ENCODE results near the gene COL1A1. TPM values are rescaled to one million over a fixed set of nuclear protein-coding genes. Genes with fewer than 3 reads are reported as not detected.

Gene COL1A1
- total RNA-seq, 2 experiments from 2014 or later, result 0.18 to 0.26 TPM

DNA sequence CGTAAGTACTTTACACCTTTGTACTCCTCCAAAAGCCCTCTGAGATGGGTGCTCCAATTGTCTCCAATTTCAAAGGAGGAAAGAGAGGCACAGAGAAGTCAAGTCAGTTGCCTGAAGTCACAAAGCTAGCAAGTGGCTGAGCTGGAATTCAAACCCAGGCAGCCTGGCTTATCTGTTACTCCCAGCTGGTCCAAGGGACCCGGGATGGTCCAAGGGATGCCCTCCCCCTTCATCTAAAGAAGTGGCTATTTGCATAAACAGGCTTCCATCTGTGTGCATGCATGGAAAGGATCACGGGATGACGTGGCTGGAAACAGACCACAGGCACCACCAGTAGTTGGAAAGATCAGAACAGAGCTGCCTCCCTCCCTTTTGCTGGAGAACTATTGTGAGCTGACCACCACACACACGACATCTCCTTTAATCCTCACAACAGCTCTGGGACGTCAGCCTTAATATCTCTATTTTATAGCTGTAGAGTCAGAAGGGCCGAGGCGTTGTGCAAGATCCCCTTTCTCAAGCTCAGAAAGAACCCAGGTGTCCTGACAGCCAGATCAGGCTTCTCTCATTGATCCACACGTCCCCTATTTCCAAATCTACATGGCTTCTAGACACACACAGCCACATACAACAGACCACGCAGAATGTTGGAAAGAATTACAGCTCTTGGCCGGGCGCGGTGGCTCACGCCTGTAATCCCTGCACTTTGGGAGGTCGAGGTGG is 10.9 kb upstream of the COL1A1 start:
- peaks cover 10% of the 10 kb centered on the region for H3K4me1 Mint-ChIP-seq (ENCODE audit: low read depth)
- H3K27ac Mint-ChIP-seq, result no peak overlapping the region
- H3K27me3 Mint-ChIP-seq (ENCODE audit: low read depth), result peaks cover 51% of the 10 kb centered on the region
- ChIA-PET POLR2A (interaction anchor here (1.1 kb wide), 1 partner anchor 9 kb away, joined by 4 read pairs; no protein-coding TSS in a partner anchor), CTCF (interaction anchor here (0.7 to 10.5 kb wide), 14 partner anchors 10 to 118 kb away, joined by 3 to 100 read pairs (median 4); partner anchors contain the start of gene COL1A1)
- no peak for ATAC-seq
- H3K9me3 Mint-ChIP-seq (ENCODE audit: insufficient read depth), result no peaks in the 10 kb centered on the region
- no peaks in the 10 kb centered on the region for H3K36me3 Mint-ChIP-seq (ENCODE audit: low read depth)
- peak; percentile 17 for DNase-seq
- no peak overlapping the region for H3K4me3 Mint-ChIP-seq

DNA sequence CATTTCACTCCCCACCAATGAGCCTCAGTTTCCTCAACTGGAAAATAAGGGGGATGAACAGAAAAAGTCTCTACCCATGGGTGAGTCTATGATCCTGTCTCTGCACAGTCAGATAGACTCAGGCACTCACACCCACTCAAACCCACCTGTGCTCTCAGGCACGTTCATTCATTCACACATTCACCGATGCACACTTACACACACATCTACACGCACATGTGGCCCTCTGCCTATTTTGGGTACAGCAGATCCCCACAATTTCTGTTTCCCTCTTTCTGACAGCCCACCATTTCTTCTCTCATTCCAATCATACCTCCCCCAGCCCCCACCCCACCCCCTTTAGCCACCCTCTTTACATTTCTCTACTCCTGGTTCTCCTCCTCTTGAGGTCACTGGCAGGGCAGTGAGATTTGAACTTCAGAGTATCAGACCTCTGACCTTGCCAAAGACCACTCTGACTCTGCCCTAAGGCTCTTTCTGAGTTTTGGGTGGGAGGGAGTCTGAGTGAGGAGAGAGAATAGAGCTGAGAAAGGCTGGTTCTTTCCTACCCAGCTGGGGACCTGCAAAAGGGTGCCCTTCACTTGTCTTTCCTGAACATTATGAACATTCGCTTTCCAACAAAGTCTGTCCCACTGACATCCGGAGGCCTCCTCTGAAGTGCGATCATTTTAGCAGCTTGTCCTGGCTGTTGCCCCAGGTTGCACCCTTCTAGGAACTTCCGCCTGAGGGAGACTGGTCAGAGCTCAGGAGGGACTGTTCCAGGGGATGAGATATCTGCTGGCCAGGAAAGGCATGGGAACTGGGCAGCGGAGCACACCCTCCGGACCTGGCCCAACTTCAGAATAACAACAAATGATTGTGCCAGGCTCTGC is 10.1 kb upstream of the COL1A1 start:
- ATAC-seq, result no peak
- no peak for DNase-seq
- Mint-ChIP-seq H3K4me1 (ENCODE audit: low read depth) (peaks cover 14% of the 10 kb centered on the region), H3K27ac (no peak overlapping the region), H3K36me3 (ENCODE audit: low read depth) (no peaks in the 10 kb centered on the region), H3K9me3 (ENCODE audit: insufficient read depth) (no peaks in the 10 kb centered on the region), H3K27me3 (ENCODE audit: low read depth) (peaks cover 52% of the 10 kb centered on the region), H3K4me3 (no peak overlapping the region)
- POLR2A ChIA-PET, result interaction anchor here (0.6 kb wide), 1 partner anchor 1570 kb away, joined by 4 read pairs; no protein-coding TSS in a partner anchor
- CTCF ChIA-PET, result interaction anchor here (1.0 to 10.5 kb wide), 5 partner anchors 10 to 85 kb away, joined by 3 to 100 read pairs (median 8); partner anchors contain the start of gene COL1A1

DNA sequence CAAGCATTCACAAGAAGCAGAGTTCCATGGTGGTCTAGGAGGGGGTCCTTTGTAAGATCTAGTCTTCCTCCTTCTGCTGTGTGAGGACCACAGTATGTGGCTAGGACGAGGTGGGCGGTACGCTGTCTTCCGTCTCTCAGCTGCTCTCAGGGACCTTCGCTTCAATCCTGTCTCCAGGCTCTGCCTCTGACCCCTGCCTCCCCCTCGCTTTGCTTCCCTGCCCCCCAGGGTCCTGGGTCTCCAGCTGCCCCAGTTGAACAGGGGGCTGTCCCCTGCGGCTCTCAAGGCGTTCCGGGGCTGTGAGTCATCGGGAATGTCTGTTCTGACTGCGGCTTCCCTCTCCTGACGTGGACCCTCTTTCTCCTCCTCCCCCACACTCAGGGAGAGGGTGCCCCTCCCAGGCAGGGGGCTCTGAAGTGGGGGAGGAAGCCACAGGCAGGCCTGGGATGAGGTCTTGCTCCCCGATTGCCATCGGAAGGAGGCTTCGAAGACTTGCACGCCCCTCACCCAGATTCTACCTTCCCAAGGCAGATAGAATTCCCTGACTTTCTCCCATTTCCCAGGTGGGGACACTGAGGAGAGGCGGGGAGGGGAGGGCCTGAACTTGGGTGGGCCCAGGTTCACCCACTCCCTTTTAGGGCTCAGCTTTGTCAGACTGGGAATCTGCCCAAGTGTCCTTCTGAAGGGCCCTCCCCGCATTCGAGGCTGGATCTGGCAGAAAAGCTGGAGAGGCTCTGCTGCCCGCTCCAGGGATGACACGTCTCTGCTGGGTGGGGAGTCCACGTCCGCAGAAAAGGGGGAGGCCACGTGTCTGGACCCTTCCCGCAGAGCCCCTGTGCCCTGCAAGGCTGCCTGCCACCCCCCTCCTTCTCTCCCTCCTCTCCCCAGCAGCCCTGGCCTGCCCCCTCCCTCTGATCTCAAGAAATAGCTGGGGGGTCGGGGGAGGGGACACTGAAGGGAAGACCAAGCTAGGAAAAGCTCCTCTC is 9.1 kb upstream of the COL1A1 start:
- H3K27me3 Mint-ChIP-seq (ENCODE audit: low read depth), result peaks cover 54% of the 10 kb centered on the region
- no peaks in the 10 kb centered on the region for H3K36me3 Mint-ChIP-seq (ENCODE audit: low read depth)
- no peak overlapping the region for H3K27ac Mint-ChIP-seq
- ChIA-PET CTCF (interaction anchor here (0.9 to 10.5 kb wide), 4 partner anchors 9 to 86 kb away, joined by 3 to 100 read pairs (median 4); partner anchors contain the start of gene COL1A1), POLR2A (interaction anchor here (0.6 kb wide), 1 partner anchor 1571 kb away, joined by 4 read pairs; no protein-coding TSS in a partner anchor)
- H3K9me3 Mint-ChIP-seq (ENCODE audit: insufficient read depth), result no peaks in the 10 kb centered on the region
- no peak for ATAC-seq
- H3K4me1 Mint-ChIP-seq (ENCODE audit: low read depth), result peaks cover 14% of the 10 kb centered on the region
- no peak overlapping the region for H3K4me3 Mint-ChIP-seq
- DNase-seq, result no peak

DNA sequence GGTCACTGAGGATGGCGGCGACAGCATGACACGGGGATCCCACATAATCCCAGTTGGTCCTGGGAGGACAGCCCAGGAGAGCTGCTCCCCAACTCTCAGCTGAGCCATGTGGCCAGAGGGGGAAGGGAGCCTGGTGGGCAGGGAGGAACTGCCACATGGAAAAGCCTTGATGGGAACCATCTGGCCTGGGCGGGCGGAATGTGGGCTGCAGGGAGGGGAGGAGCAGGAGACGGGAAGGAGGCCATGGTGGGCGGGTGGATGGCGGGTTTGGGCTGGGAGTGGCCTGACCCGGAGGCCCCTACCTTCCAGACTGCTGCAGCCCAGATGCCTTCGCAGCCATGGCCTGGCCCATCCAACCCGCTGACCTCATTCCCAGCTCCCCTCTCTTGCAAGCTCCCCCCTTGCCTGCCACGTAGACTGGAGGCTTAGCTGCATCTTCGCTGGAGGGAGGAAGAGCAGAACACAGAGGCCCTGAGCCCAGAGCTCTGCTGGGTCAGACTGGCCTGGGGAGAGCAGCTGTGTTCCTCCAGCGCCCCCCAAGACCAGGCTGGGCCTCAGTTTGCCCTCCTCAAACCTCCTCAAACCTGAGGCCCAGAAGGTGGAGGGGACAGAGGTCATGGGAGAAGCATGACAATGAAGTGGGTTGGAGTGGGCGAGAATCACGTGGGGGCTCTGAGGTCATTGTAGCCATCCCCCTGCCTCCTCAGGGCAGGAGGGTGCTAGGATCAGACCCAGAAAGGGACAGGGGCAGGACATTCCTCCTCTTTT is 8.2 kb upstream of the COL1A1 start:
- no peaks in the 10 kb centered on the region for H3K36me3 Mint-ChIP-seq (ENCODE audit: low read depth)
- ChIA-PET CTCF (interaction anchor here (0.9 to 1.4 kb wide), 3 partner anchors 8 to 87 kb away, joined by 3 to 5 read pairs (median 4); partner anchors contain the start of gene COL1A1), POLR2A (no interaction called here)
- H3K27me3 Mint-ChIP-seq (ENCODE audit: low read depth), result peaks cover 56% of the 10 kb centered on the region
- no peak overlapping the region for H3K27ac Mint-ChIP-seq
- DNase-seq (no peak), ATAC-seq (no peak)
- no peak overlapping the region for H3K4me3 Mint-ChIP-seq
- peaks cover 14% of the 10 kb centered on the region for H3K4me1 Mint-ChIP-seq (ENCODE audit: low read depth)
- no peaks in the 10 kb centered on the region for H3K9me3 Mint-ChIP-seq (ENCODE audit: insufficient read depth)

DNA sequence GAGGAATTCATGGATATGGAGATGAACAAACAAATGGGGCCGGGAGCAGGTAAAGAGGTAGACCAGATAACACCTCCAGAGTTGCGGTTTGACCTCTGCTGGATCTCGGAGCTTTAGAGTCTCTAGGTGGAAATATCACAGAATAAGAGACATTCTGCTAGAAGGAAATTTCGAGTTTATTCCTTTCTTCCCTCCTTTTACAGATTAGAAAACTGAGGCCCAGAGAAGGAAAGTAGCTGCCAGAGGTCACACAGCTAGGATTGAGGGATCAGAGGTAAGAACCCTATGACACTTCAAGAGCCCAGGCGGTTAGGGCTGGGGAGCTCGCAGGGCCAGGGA is 7.7 kb upstream of the COL1A1 start:
- ATAC-seq (no peak), DNase-seq (no peak)
- Mint-ChIP-seq H3K27me3 (ENCODE audit: low read depth) (peaks cover 51% of the 10 kb centered on the region), H3K4me1 (ENCODE audit: low read depth) (peaks cover 14% of the 10 kb centered on the region), H3K27ac (no peak overlapping the region), H3K9me3 (ENCODE audit: insufficient read depth) (no peaks in the 10 kb centered on the region), H3K36me3 (ENCODE audit: low read depth) (no peaks in the 10 kb centered on the region), H3K4me3 (no peak overlapping the region)
- ChIA-PET POLR2A (interaction anchor here (0.5 kb wide), 1 partner anchor 59 kb away, joined by 3 read pairs; no protein-coding TSS in a partner anchor), CTCF (interaction anchor here (1.4 kb wide), 1 partner anchor 9 kb away, joined by 5 read pairs; no protein-coding TSS in a partner anchor)

DNA sequence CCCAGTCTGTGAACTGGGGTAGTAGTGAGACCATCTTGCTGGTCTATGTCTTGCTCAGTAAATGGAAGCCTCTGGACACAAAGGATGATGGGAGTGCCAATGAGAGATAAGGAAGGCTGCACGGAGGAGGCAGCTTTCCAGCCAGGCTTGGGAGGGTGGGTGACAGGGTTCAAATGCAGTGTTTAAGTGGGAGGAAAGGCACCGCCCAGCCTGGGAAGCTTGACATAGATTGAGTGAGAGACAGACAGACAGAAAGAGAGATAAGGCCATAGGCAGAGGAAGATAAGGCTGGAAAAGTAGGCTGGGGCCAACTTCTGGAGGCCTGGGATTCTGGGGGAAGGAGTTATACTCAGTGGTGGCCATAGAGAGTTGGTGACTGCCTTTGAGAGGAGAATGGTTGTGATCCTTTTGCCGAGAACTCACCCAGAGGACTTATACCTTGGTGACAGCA is 7.2 kb upstream of the COL1A1 start:
- CTCF ChIA-PET, result no interaction called here
- H3K27ac Mint-ChIP-seq, result no peak overlapping the region
- POLR2A ChIA-PET, result interaction anchor here (0.5 kb wide), 1 partner anchor 59 kb away, joined by 3 read pairs; no protein-coding TSS in a partner anchor
- DNase-seq (no peak), ATAC-seq (no peak)
- H3K27me3 Mint-ChIP-seq (ENCODE audit: low read depth), result peaks cover 51% of the 10 kb centered on the region
- no peaks in the 10 kb centered on the region for H3K36me3 Mint-ChIP-seq (ENCODE audit: low read depth)
- no peaks in the 10 kb centered on the region for H3K9me3 Mint-ChIP-seq (ENCODE audit: insufficient read depth)
- no peak overlapping the region for H3K4me3 Mint-ChIP-seq
- peaks cover 14% of the 10 kb centered on the region for H3K4me1 Mint-ChIP-seq (ENCODE audit: low read depth)

DNA sequence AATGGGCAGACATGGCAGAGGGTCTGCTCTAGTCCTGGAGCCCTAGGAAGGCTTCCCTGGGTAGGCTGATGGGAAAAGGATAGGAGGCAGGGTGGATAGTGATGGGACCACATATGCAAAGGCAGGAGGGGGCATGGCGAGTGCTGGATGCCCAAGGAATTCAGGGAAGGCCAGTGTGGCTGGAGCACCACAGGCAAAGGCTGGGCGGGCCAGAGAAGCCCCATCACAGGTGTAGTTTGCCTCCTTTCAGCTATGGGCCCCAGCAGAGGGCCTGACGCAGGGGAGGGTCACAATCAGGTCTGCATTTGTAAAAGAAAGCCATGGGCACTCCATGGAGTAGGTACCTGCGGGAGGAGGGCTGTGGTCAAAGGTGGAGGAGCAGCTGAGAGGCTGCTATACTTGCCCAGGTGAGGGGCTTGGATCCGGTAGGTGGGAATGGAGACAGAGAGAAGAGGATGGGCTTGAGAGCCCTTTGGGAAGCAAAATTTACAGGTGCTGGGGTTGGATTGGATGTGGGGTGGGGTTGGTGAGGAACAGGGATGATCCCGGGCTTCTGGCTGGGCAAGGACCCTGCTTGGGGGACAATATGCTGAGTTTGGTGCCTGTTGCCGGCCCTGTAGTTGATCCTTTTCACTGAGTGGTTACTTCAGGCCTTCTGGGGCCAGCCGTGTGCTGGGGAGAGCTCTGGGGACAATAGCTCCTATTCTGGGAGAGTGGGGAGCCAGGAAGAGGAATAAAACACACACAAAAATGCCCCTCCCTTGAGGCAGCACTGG is 6.5 kb upstream of the COL1A1 start:
- DNase-seq, result no peak
- POLR2A ChIA-PET, result no interaction called here
- H3K4me1 Mint-ChIP-seq (ENCODE audit: low read depth), result peaks cover 10% of the 10 kb centered on the region
- peaks cover 49% of the 10 kb centered on the region for H3K27me3 Mint-ChIP-seq (ENCODE audit: low read depth)
- no peak overlapping the region for H3K4me3 Mint-ChIP-seq
- no peaks in the 10 kb centered on the region for H3K9me3 Mint-ChIP-seq (ENCODE audit: insufficient read depth)
- H3K27ac Mint-ChIP-seq, result no peak overlapping the region
- ATAC-seq, result no peak
- CTCF ChIA-PET, result interaction anchor here (0.8 kb wide), 1 partner anchor 10 kb away, joined by 4 read pairs; no protein-coding TSS in a partner anchor
- H3K36me3 Mint-ChIP-seq (ENCODE audit: low read depth), result no peaks in the 10 kb centered on the region

DNA sequence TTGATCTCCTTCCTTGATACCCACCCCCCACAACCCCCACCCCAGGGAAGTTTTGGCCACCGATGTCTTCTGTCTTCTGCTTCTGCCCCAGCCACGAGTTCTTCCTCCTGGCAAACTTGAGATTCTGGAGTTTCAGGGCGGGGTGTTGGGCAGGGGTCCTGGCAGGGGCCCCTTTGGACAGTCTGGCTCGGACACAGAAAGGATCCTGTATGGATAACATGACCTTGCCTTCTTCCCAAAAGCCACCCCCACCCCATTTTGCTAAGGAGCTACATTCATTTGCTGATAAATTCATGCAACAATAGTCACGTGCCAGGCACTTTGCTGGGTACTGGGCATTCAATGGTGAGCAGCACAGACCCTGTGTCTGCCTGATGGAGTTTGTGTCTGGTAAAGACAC is 5.9 kb upstream of the COL1A1 start:
- peaks cover 52% of the 10 kb centered on the region for H3K27me3 Mint-ChIP-seq (ENCODE audit: low read depth)
- H3K27ac Mint-ChIP-seq, result no peak overlapping the region
- ATAC-seq (no peak), DNase-seq (no peak)
- ChIA-PET POLR2A (no interaction called here), CTCF (interaction anchor here (0.8 kb wide), 1 partner anchor 11 kb away, joined by 4 read pairs; no protein-coding TSS in a partner anchor)
- H3K9me3 Mint-ChIP-seq (ENCODE audit: insufficient read depth), result no peaks in the 10 kb centered on the region
- peaks cover 4% of the 10 kb centered on the region for H3K4me1 Mint-ChIP-seq (ENCODE audit: low read depth)
- H3K4me3 Mint-ChIP-seq, result no peak overlapping the region
- no peaks in the 10 kb centered on the region for H3K36me3 Mint-ChIP-seq (ENCODE audit: low read depth)

DNA sequence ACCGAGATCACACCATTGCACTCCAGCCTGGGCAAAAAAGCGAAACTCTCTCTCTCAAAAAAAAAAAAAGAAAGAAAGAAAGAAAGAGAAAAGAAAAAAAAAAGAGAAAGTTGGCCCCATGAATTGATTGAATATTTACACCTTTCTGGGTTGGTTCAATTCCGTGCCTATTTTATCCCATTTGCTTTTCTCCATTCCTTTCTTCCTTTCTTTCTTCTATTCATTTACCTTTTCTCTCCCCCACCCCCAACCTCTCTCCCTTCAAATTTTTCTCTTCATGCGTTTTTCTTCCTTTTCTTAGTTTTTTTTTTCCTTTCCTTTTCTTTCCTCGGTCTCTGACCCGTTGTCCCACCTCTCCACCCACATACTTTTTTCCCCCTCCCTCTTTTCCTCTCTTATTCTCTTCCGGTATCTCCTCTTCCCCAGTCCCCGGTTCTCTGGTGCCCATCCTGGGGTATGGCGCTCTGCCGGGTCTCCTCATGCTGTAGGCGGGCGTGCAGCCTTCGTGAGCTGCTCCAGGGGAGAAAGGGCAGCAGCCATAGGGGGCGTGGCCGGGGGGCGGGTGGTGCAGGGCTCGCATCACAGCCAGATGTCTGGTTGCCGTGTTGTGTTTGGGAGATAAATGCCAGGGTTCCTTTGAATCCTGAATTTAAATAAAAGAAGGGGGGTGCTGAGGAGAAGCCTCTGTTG is 5.3 kb upstream of the COL1A1 start:
- ChIA-PET CTCF (interaction anchor here (0.8 kb wide), 1 partner anchor 12 kb away, joined by 4 read pairs; no protein-coding TSS in a partner anchor), POLR2A (no interaction called here)
- Mint-ChIP-seq H3K4me3 (no peak overlapping the region), H3K27me3 (ENCODE audit: low read depth) (peaks cover 54% of the 10 kb centered on the region), H3K9me3 (ENCODE audit: insufficient read depth) (no peaks in the 10 kb centered on the region), H3K27ac (no peak overlapping the region), H3K36me3 (ENCODE audit: low read depth) (no peaks in the 10 kb centered on the region), H3K4me1 (ENCODE audit: low read depth) (peaks cover 4% of the 10 kb centered on the region)
- ATAC-seq (no peak), DNase-seq (no peak)

Data from activated CD8-positive, alpha-beta T cell treated with anti-CD3 and anti-CD28 coated beads, Interleukin-2, amount 10 ng/mL, durations not matched to agents 7 days and 5 days (primary cell).